HG02884 (cell line): Measurements from ENCODE around the gene FARSA.
"Not testable (repeated sequence)": the region's sequence is repeated elsewhere in the genome, so short reads cannot be mapped to it uniquely, and the experiment has no call there.

ENCODE experiments used
- ATAC-seq: cut with Tn5 transposase; IDR thresholded peaks from one replicate; pipeline ENCODE4 v1.9.1; 2021; ENCODE audit warnings: mild to moderate bottlenecking, moderate library complexity; ENCODE audit not compliant: unreplicated experiment

FARSA gene

GRCh38 chr19:12933287-12934072 lies at the start of gene FARSA:
TSS of gene FARSA (minus strand) at chr19:12933711. CDS start at chr19:12933696, 15 bp downstream.
- ATAC-seq = no peak

GRCh38 chr19:12983091-12983490 lies 49.6 kb upstream of the FARSA start:
- no peak for ATAC-seq

GRCh38 chr19:12982648-12983047 lies 49.1 kb upstream of the FARSA start:
- ATAC-seq = no peak

GRCh38 chr19:12979974-12980373 lies 46.5 kb upstream of the FARSA start:
- ATAC-seq = no peak

GRCh38 chr19:12976109-12976508 lies 42.6 kb upstream of the FARSA start:
- not testable (repeated sequence) for ATAC-seq

GRCh38 chr19:12975221-12975741 lies 41.8 kb upstream of the FARSA start:
- ATAC-seq = no peak

- ATAC-seq = no peak
Measured at GRCh38 chr19:12974301-12975220, 41.0 kb upstream of the FARSA start.

- no peak for ATAC-seq
Measured at GRCh38 chr19:12973236-12973635, 39.7 kb upstream of the FARSA start.

GRCh38 chr19:12970070-12970820 lies 36.7 kb upstream of the FARSA start:
- no peak for ATAC-seq

GRCh38 chr19:12969292-12969988 lies 35.9 kb upstream of the FARSA start, which contains the start of gene DAND5:
TSS of gene DAND5 (plus strand) at chr19:12969576. CDS start at chr19:12969661, 85 bp downstream.
- no peak for ATAC-seq

- ATAC-seq = no peak
Measured at GRCh38 chr19:12967907-12968306, 34.4 kb upstream of the FARSA start.

- no peak for ATAC-seq
Measured at GRCh38 chr19:12965812-12966135, 32.3 kb upstream of the FARSA start.

- no peak for ATAC-seq
Measured at GRCh38 chr19:12965017-12965811, 31.7 kb upstream of the FARSA start.

- no peak for ATAC-seq
Measured at GRCh38 chr19:12959481-12959880, 26.0 kb upstream of the FARSA start.

GRCh38 chr19:12957389-12957952 lies 24.0 kb upstream of the FARSA start:
- ATAC-seq = not testable (repeated sequence)

- ATAC-seq = peak; percentile 63
Measured at GRCh38 chr19:12956446-12957388, 23.2 kb upstream of the FARSA start, which contains the start of gene GADD45GIP1. TSS of gene GADD45GIP1 (minus strand) at chr19:12957223. CDS start at chr19:12957212, 11 bp downstream.

- no peak for ATAC-seq
Measured at GRCh38 chr19:12955996-12956395, 22.5 kb upstream of the FARSA start.

GRCh38 chr19:12955575-12955974 lies 22.1 kb upstream of the FARSA start:
- not testable (repeated sequence) for ATAC-seq
